Measurements from ENCODE around the gene POM121C.
A peak's percentile ranks its signal among the peaks of the same experiment; 100 is the strongest.
"Not testable (repeated sequence)": the region's sequence is repeated elsewhere in the genome, so short reads cannot be mapped to it uniquely, and the experiment has no call there.

POM121C gene

GRCh38 chr7:75452494-75452955 lies 33.6 kb downstream of the POM121C start:
- peak; percentile 19; the same call in 1 of the 2 replicates for TF ChIP-seq RAD21 (IDR thresholded peaks at IDR 0.05; ENCODE audit: low read depth)

- not testable (repeated sequence) for TF ChIP-seq YY1 (IDR thresholded peaks at IDR 0.05; ENCODE audit: low read depth); EGR1 (IDR thresholded peaks at IDR 0.05); EP300 (IDR thresholded peaks at IDR 0.05; ENCODE audit: borderline replicate concordance)
These were observed 90.8 kb downstream of the POM121C start, which contains the start of gene TRIM73 for GRCh38 chr7:75395329-75395728. Gene TRIM73, plus strand, starts transcription at chr7:75395629. Its CDS starts 3,305 bp downstream, at chr7:75398934.
